Mesenteric fat pad (tissue), 1 donor: ENCODE results near the gene DOCK4. TPM values are rescaled to one million over a fixed set of nuclear protein-coding genes. Genes with fewer than 3 reads are reported as not detected.
"Not testable (repeated sequence)": the region's sequence is repeated elsewhere in the genome, so short reads cannot be mapped to it uniquely, and the experiment has no call there.

Source experiments
- DNase-seq: peaks from one replicate; pipeline ENCODE4 v3.0.0-alpha.2; 2020; ENCODE audit warnings: low spot score
- total RNA-seq: library from RNA; stranded (reverse); fragmentation: NEBNext Ultra II Directional; extraction: Animal tissue kit (Norgen Biotek cat#: 25700); gene quantifications from one replicate; pipeline ENCODE4 v1.2.1, GENCODE V29; 2021
- donor health status: DM: yes; HTN: yes; CAD: no.

Gene DOCK4
- total RNA-seq, 1 donor from 2014 or later: 40.9 TPM

GRCh38 chr7:112136271-112137008, 69.8 kb downstream of the DOCK4 start:
- no peak for DNase-seq

- DNase-seq: no peak
Observed at GRCh38 chr7:112135815-112136214, 70.4 kb downstream of the DOCK4 start.

GRCh38 chr7:112134039-112134438, 72.2 kb downstream of the DOCK4 start:
- no peak for DNase-seq

GRCh38 chr7:112133328-112133727, 72.9 kb downstream of the DOCK4 start:
- DNase-seq: no peak

GRCh38 chr7:112132051-112132694, 74.0 kb downstream of the DOCK4 start:
- DNase-seq: no peak

- DNase-seq: no peak
Observed at GRCh38 chr7:112130729-112131410, 75.3 kb downstream of the DOCK4 start.

GRCh38 chr7:112129655-112130323, 76.4 kb downstream of the DOCK4 start:
- no peak for DNase-seq

GRCh38 chr7:112128461-112129425, 77.5 kb downstream of the DOCK4 start:
- not testable (repeated sequence) for DNase-seq

- not testable (repeated sequence) for DNase-seq
Observed at GRCh38 chr7:112128041-112128440, 78.2 kb downstream of the DOCK4 start.

GRCh38 chr7:112125250-112125649, 80.9 kb downstream of the DOCK4 start:
- no peak for DNase-seq

GRCh38 chr7:112124061-112124766, 82.0 kb downstream of the DOCK4 start:
- DNase-seq: no peak

GRCh38 chr7:112122798-112123197, 83.4 kb downstream of the DOCK4 start:
- DNase-seq: no peak

GRCh38 chr7:112122144-112122543, 84.1 kb downstream of the DOCK4 start:
- no peak for DNase-seq

- no peak for DNase-seq
Observed at GRCh38 chr7:112121318-112121717, 84.9 kb downstream of the DOCK4 start.

- DNase-seq: no peak
Observed at GRCh38 chr7:112120696-112121217, 85.4 kb downstream of the DOCK4 start.

GRCh38 chr7:112118581-112119566, 87.3 kb downstream of the DOCK4 start:
- no peak for DNase-seq

- DNase-seq: no peak
Observed at GRCh38 chr7:112116894-112117293, 89.3 kb downstream of the DOCK4 start.

GRCh38 chr7:112116358-112116757, 89.8 kb downstream of the DOCK4 start:
- no peak for DNase-seq
